ENCODE data around the gene RABL3.
"Not testable (repeated sequence)": the region's sequence is repeated elsewhere in the genome, so short reads cannot be mapped to it uniquely, and the experiment has no call there.

RABL3 gene

GRCh38 chr3:120762615-120763014 lies 20.3 kb upstream of the RABL3 start:
- peak; percentile 92 for ATAC-seq
- TF ChIP-seq ZC3H10 (CRISPR knock-in tag; IDR thresholded peaks at IDR 0.05) (no peak), SNAI2 (CRISPR knock-in tag; IDR thresholded peaks at IDR 0.05) (no peak), ZNF70 (CRISPR knock-in tag; IDR thresholded peaks at IDR 0.05) (no peak), RARB (CRISPR knock-in tag; IDR thresholded peaks at IDR 0.05) (no peak), GLIS3 (CRISPR knock-in tag; IDR thresholded peaks at IDR 0.05) (no peak), OSR1 (CRISPR knock-in tag; IDR thresholded peaks at IDR 0.05) (no peak), PPARA (CRISPR knock-in tag; IDR thresholded peaks at IDR 0.05; ENCODE audit: borderline replicate concordance) (no peak), ZFP3 (CRISPR knock-in tag; IDR thresholded peaks at IDR 0.05) (no peak)
- TF ChIP-seq, protein P1, sequence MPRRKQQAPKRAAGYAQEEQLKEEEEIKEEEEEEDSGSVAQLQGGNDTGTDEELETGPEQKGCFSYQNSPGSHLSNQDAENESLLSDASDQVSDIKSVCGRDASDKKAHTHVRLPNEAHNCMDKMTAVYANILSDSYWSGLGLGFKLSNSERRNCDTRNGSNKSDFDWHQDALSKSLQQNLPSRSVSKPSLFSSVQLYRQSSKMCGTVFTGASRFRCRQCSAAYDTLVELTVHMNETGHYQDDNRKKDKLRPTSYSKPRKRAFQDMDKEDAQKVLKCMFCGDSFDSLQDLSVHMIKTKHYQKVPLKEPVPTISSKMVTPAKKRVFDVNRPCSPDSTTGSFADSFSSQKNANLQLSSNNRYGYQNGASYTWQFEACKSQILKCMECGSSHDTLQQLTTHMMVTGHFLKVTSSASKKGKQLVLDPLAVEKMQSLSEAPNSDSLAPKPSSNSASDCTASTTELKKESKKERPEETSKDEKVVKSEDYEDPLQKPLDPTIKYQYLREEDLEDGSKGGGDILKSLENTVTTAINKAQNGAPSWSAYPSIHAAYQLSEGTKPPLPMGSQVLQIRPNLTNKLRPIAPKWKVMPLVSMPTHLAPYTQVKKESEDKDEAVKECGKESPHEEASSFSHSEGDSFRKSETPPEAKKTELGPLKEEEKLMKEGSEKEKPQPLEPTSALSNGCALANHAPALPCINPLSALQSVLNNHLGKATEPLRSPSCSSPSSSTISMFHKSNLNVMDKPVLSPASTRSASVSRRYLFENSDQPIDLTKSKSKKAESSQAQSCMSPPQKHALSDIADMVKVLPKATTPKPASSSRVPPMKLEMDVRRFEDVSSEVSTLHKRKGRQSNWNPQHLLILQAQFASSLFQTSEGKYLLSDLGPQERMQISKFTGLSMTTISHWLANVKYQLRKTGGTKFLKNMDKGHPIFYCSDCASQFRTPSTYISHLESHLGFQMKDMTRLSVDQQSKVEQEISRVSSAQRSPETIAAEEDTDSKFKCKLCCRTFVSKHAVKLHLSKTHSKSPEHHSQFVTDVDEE (CRISPR knock-in tag; IDR thresholded peaks at IDR 0.05) = no peak

GRCh38 chr3:120758551-120758950 lies 16.2 kb upstream of the RABL3 start:
- not testable (repeated sequence) for ATAC-seq

GRCh38 chr3:120756061-120756460 lies 13.7 kb upstream of the RABL3 start:
- TF ChIP-seq CSDC2 (CRISPR knock-in tag; IDR thresholded peaks at IDR 0.05) = no peak
- TF ChIP-seq ZNF8 (CRISPR knock-in tag; IDR thresholded peaks at IDR 0.05) = no peak
- no peak for TF ChIP-seq ZC3H10 (CRISPR knock-in tag; IDR thresholded peaks at IDR 0.05)
- no peak for TF ChIP-seq ESRRG (CRISPR knock-in tag; IDR thresholded peaks at IDR 0.05)
- TF ChIP-seq ZFP3 (CRISPR knock-in tag; IDR thresholded peaks at IDR 0.05) = no peak
- TF ChIP-seq OSR1 (CRISPR knock-in tag; IDR thresholded peaks at IDR 0.05) = no peak
- TF ChIP-seq RARB (CRISPR knock-in tag; IDR thresholded peaks at IDR 0.05) = no peak
- no peak for TF ChIP-seq TCF4 (CRISPR knock-in tag; IDR thresholded peaks at IDR 0.05; ENCODE audit: borderline replicate concordance)
- TF ChIP-seq ZNF565 (CRISPR knock-in tag; conservative IDR thresholded peaks at IDR 0.05; ENCODE audit: low read depth) = no peak
- TF ChIP-seq, protein P2, sequence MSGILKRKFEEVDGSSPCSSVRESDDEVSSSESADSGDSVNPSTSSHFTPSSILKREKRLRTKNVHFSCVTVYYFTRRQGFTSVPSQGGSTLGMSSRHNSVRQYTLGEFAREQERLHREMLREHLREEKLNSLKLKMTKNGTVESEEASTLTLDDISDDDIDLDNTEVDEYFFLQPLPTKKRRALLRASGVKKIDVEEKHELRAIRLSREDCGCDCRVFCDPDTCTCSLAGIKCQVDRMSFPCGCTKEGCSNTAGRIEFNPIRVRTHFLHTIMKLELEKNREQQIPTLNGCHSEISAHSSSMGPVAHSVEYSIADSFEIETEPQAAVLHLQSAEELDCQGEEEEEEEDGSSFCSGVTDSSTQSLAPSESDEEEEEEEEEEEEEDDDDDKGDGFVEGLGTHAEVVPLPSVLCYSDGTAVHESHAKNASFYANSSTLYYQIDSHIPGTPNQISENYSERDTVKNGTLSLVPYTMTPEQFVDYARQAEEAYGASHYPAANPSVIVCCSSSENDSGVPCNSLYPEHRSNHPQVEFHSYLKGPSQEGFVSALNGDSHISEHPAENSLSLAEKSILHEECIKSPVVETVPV (CRISPR knock-in tag; IDR thresholded peaks at IDR 0.05) = no peak
- no peak for TF ChIP-seq ARNTL (CRISPR knock-in tag; IDR thresholded peaks at IDR 0.05; ENCODE audit: borderline replicate concordance, low read depth)
- ATAC-seq = no peak

GRCh38 chr3:120753810-120754209 lies 11.5 kb upstream of the RABL3 start:
- no peak for TF ChIP-seq RARB (CRISPR knock-in tag; IDR thresholded peaks at IDR 0.05)
- no peak for TF ChIP-seq ESRRG (CRISPR knock-in tag; IDR thresholded peaks at IDR 0.05)
- TF ChIP-seq ZFP3 (CRISPR knock-in tag; IDR thresholded peaks at IDR 0.05) = no peak
- TF ChIP-seq BACH2 (CRISPR knock-in tag; IDR thresholded peaks at IDR 0.05; ENCODE audit: borderline replicate concordance) = no peak
- TF ChIP-seq ZNF8 (CRISPR knock-in tag; IDR thresholded peaks at IDR 0.05) = no peak
- no peak for TF ChIP-seq ZNF70 (CRISPR knock-in tag; IDR thresholded peaks at IDR 0.05)
- TF ChIP-seq ARNTL (CRISPR knock-in tag; IDR thresholded peaks at IDR 0.05; ENCODE audit: borderline replicate concordance, low read depth) = no peak
- no peak for TF ChIP-seq ZNF565 (CRISPR knock-in tag; conservative IDR thresholded peaks at IDR 0.05; ENCODE audit: low read depth)
- no peak for TF ChIP-seq PATZ1 (CRISPR knock-in tag; IDR thresholded peaks at IDR 0.05; ENCODE audit: borderline replicate concordance)
- TF ChIP-seq GLIS3 (CRISPR knock-in tag; IDR thresholded peaks at IDR 0.05) = no peak
- TF ChIP-seq, protein P3, sequence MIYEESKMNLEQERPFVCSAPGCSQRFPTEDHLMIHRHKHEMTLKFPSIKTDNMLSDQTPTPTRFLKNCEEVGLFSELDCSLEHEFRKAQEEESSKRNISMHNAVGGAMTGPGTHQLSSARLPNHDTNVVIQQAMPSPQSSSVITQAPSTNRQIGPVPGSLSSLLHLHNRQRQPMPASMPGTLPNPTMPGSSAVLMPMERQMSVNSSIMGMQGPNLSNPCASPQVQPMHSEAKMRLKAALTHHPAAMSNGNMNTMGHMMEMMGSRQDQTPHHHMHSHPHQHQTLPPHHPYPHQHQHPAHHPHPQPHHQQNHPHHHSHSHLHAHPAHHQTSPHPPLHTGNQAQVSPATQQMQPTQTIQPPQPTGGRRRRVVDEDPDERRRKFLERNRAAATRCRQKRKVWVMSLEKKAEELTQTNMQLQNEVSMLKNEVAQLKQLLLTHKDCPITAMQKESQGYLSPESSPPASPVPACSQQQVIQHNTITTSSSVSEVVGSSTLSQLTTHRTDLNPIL (CRISPR knock-in tag; IDR thresholded peaks at IDR 0.05; ENCODE audit: low read depth) = no peak
- TF ChIP-seq CSDC2 (CRISPR knock-in tag; IDR thresholded peaks at IDR 0.05) = no peak
- TF ChIP-seq ISL1 (CRISPR knock-in tag; IDR thresholded peaks at IDR 0.05) = no peak
- TF ChIP-seq, protein P1 (CRISPR knock-in tag; IDR thresholded peaks at IDR 0.05) = no peak
- TF ChIP-seq TCF4 (CRISPR knock-in tag; IDR thresholded peaks at IDR 0.05; ENCODE audit: borderline replicate concordance) = no peak
- TF ChIP-seq PPARA (CRISPR knock-in tag; IDR thresholded peaks at IDR 0.05; ENCODE audit: borderline replicate concordance) = no peak
- no peak for TF ChIP-seq ZC3H10 (CRISPR knock-in tag; IDR thresholded peaks at IDR 0.05)
- TF ChIP-seq SNAI2 (CRISPR knock-in tag; IDR thresholded peaks at IDR 0.05) = no peak
- TF ChIP-seq, protein P2 (CRISPR knock-in tag; IDR thresholded peaks at IDR 0.05) = no peak
- no peak for ATAC-seq

Data from SK-N-SH treated with all-trans-retinoic acid at 6 μM for 48 hours (cell line).